GM12873 (cell line): ENCODE results near the gene SNX20.

Experiments
- CTCF ChIP-seq: IDR thresholded peaks from 2 replicates; pipeline ENCODE4 v1.5.1; 2012; ENCODE audit warnings: low read depth, mild to moderate bottlenecking, moderate library complexity, low read length, control low read depth; ENCODE audit not compliant: insufficient read depth; ENCODE audit errors: missing control alignments

SNX20 gene

GRCh38 chr16:50681021-50681885, at the start of gene SNX20:
Gene SNX20, minus strand, starts transcription at chr16:50681312. Its CDS starts 3,786 bp downstream, at chr16:50677526.
- TF ChIP-seq CTCF, result no peak

GRCh38 chr16:50724306-50724705, 43.2 kb upstream of the SNX20 start:
- TF ChIP-seq CTCF, result no peak

- no peak for TF ChIP-seq CTCF
Observed at GRCh38 chr16:50722960-50723359, 41.8 kb upstream of the SNX20 start.

GRCh38 chr16:50722405-50722737, 41.3 kb upstream of the SNX20 start:
- TF ChIP-seq CTCF, result no peak

GRCh38 chr16:50721549-50722404, 40.7 kb upstream of the SNX20 start:
- TF ChIP-seq CTCF, result no peak

- peak; percentile 23 for TF ChIP-seq CTCF
Observed at GRCh38 chr16:50719401-50720337, 38.6 kb upstream of the SNX20 start.
